Vagina (tissue), 2 donors: Measurements from ENCODE around the gene TRIM31. TPM values are rescaled to one million over a fixed set of nuclear protein-coding genes. Genes with fewer than 3 reads are reported as not detected.
A peak's percentile ranks its signal among the peaks of the same experiment; 100 is the strongest.
"Not testable (repeated sequence)": the region's sequence is repeated elsewhere in the genome, so short reads cannot be mapped to it uniquely, and the experiment has no call there.

Source experiments
- DNase-seq, 2 donors: peaks; one replicate each; pipeline ENCODE4 v3.0.0-alpha.2; 2017; ENCODE audit errors: extremely low spot score in 2 of 2
- H3K27ac ChIP-seq: fragments of 200-600 bp; sonication (generic); one replicate; pipeline ENCODE4 v1.5.1; 2019
- H3K27me3 ChIP-seq: fragments of 200-600 bp; sonication (generic); one replicate; pipeline ENCODE4 v1.5.1; 2019
- H3K36me3 ChIP-seq, 2 donors: fragments of 200-600 bp; sonication (generic); one replicate each; pipeline ENCODE4 v1.5.1; 2017 to 2019
- H3K4me1 ChIP-seq: fragments of 200-600 bp; sonication (generic); one replicate; pipeline ENCODE4 v1.5.1; 2019
- H3K4me3 ChIP-seq, 2 donors: fragments of 200-600 bp; sonication (generic); 1 replicate in 1 of 2; 2 replicates in 1 of 2; pipeline ENCODE4 v1.5.1; 2016 to 2019
- H3K9me3 ChIP-seq: fragments of 200-600 bp; sonication (generic); one replicate; pipeline ENCODE4 v1.5.1; 2019
- CTCF ChIP-seq, 3 experiments: fragments of 450-650 bp in 2 of 3; fragments of 200-600 bp in 1 of 3; sonication (generic) in 1 of 3; IDR thresholded peaks; one replicate each; pipeline ENCODE4 v1.5.1; 2017 to 2019; ENCODE audit warnings: antibody characterized with exemption in 3 of 3, mild to moderate bottlenecking in 2 of 3, moderate library complexity in 2 of 3
- POLR2A ChIP-seq, 2 donors: fragments of 450-650 bp; IDR thresholded peaks; one replicate each; pipeline ENCODE4 v1.6.1; 2017; ENCODE audit warnings: antibody characterized with exemption in 2 of 2, mild to moderate bottlenecking in 2 of 2, moderate library complexity in 2 of 2
- POLR2AphosphoS5 ChIP-seq, 2 donors: sonication (generic); formaldehyde crosslinking; IDR thresholded peaks; one replicate each; pipeline ENCODE4 v1.9.0; 2017; ENCODE audit warnings: antibody characterized with exemption in 2 of 2, mild to moderate bottlenecking in 2 of 2, low read depth in 1 of 2; ENCODE audit not compliant: insufficient read depth in 1 of 2
- intact Hi-C: fragments of 100-400 bp; cut with DNase I; formaldehyde crosslinking; loops from one replicate; pipeline ENCODE4 v1.15.1; 2023
- total RNA-seq: library from RNA; depleted of rRNA; stranded (reverse); fragments of >200 nt; gene quantifications from one replicate; pipeline ENCODE4 v1.2.3, GENCODE V29; 2016

The TRIM31 gene
- total RNA-seq, 1 donor from 2014 or later = not detected

GRCh38 chr6:30127238-30128093, 14.6 kb upstream of the TRIM31 start:
- Histone ChIP-seq H3K27ac (no peak overlapping the region), H3K36me3 (no peaks in the 10 kb centered on the region), H3K4me3 (no peak overlapping the region), H3K4me1 (peaks cover 12% of the 10 kb centered on the region), H3K27me3 (peaks cover 5% of the 10 kb centered on the region), H3K9me3 (no peaks in the 10 kb centered on the region)
- DNase-seq = no peak
- intact Hi-C loops = no loop called here
- TF ChIP-seq POLR2A (IDR thresholded peaks at IDR 0.05) (no peak), POLR2AphosphoS5 (IDR thresholded peaks at IDR 0.05; ENCODE audit: insufficient read depth in 1 of 2, low read depth in 1 of 2) (no peak), CTCF (IDR thresholded peaks at IDR 0.05) (no peak)

GRCh38 chr6:30122515-30122914, 9.6 kb upstream of the TRIM31 start:
- no peak for DNase-seq
- intact Hi-C loops = no loop called here
- peaks cover 6% of the 10 kb centered on the region for H3K4me1 ChIP-seq
- no peak overlapping the region for H3K4me3 ChIP-seq
- no peak overlapping the region for H3K27ac ChIP-seq
- H3K36me3 ChIP-seq = no peaks in the 10 kb centered on the region
- no peaks in the 10 kb centered on the region for H3K27me3 ChIP-seq
- no peaks in the 10 kb centered on the region for H3K9me3 ChIP-seq
- no peak for TF ChIP-seq CTCF (IDR thresholded peaks at IDR 0.05)
- TF ChIP-seq POLR2AphosphoS5 (IDR thresholded peaks at IDR 0.05; ENCODE audit: insufficient read depth in 1 of 2, low read depth in 1 of 2) = peak in 1 of 2 donors; percentile 48

- Histone ChIP-seq H3K27ac (no peak overlapping the region), H3K4me1 (no peaks in the 10 kb centered on the region), H3K27me3 (no peaks in the 10 kb centered on the region), H3K36me3 (no peaks in the 10 kb centered on the region), H3K9me3 (no peaks in the 10 kb centered on the region), H3K4me3 (no peak overlapping the region)
- intact Hi-C loops = no loop called here
- TF ChIP-seq POLR2AphosphoS5 (IDR thresholded peaks at IDR 0.05; ENCODE audit: insufficient read depth in 1 of 2, low read depth in 1 of 2) = no peak
- TF ChIP-seq POLR2A (IDR thresholded peaks at IDR 0.05) = no peak
- no peak for TF ChIP-seq CTCF (IDR thresholded peaks at IDR 0.05)
- peak in 1 of 2 donors; percentile 49 for DNase-seq
Observed at GRCh38 chr6:30121446-30122366, 8.8 kb upstream of the TRIM31 start.

- H3K36me3 ChIP-seq, H3K4me3 ChIP-seq, H3K27me3 ChIP-seq, H3K4me1 ChIP-seq, intact Hi-C loops, H3K9me3 ChIP-seq, H3K27ac ChIP-seq, DNase-seq: not testable (repeated sequence)
Observed at GRCh38 chr6:30118691-30119090, 5.8 kb upstream of the TRIM31 start.

GRCh38 chr6:30116724-30117123, 3.8 kb upstream of the TRIM31 start:
- no peaks in the 10 kb centered on the region for H3K36me3 ChIP-seq
- intact Hi-C loops = no loop called here
- H3K27me3 ChIP-seq = no peaks in the 10 kb centered on the region
- no peak overlapping the region for H3K4me3 ChIP-seq
- no peak for DNase-seq
- no peak for TF ChIP-seq CTCF (IDR thresholded peaks at IDR 0.05)
- no peak for TF ChIP-seq POLR2A (IDR thresholded peaks at IDR 0.05)
- TF ChIP-seq POLR2AphosphoS5 (IDR thresholded peaks at IDR 0.05; ENCODE audit: insufficient read depth in 1 of 2, low read depth in 1 of 2) = no peak
- no peaks in the 10 kb centered on the region for H3K9me3 ChIP-seq
- no peak overlapping the region for H3K27ac ChIP-seq
- no peaks in the 10 kb centered on the region for H3K4me1 ChIP-seq
